Right lobe of liver (tissue), 4 donors: Measurements from ENCODE around the gene FGGY.

ENCODE experiments used
- POLR2A ChIP-seq: fragments of 450-650 bp; IDR thresholded peaks from one replicate; pipeline ENCODE4 v1.6.1; 2017; ENCODE audit warnings: antibody characterized with exemption, mild to moderate bottlenecking
- TF ChIP-seq, protein P1 (sequence below), 4 donors: fragments of 200-600 bp in 3 of 4; fragments of 450-650 bp in 1 of 4; IDR thresholded peaks; one replicate each; pipeline versions ENCODE4 v1.5.1 to v1.8.0; 2016 to 2022; ENCODE audit warnings: antibody characterized with exemption in 4 of 4, mild to moderate bottlenecking in 2 of 4
- donor health status: DM: no; HTN: no; CAD: no.
- donor health status: DM: no; HTN: no; CAD: no.
- donor health status: DM: no; HTN: yes; CAD: no.

DNA sequence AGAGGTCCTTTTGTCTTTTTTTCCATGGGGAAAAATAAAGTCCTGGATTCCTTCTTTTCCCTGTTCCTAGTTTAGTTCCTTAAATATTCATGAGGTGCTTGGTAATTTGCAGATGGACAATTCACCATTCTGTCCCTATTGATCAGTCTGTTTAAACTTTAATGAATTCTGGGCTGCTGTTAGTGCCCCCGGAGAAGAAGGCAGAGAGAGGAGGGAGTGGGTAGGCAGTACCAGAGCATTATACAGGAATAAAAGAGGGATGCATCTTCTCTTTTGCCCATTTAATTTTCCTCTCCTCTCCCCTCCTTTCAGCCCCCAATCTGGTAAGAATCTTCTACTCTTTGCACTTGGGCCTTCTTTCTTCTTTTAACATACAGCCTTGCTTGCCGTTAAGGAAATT, 25.9 kb downstream of the FGGY start:
- TF ChIP-seq, protein P1, sequence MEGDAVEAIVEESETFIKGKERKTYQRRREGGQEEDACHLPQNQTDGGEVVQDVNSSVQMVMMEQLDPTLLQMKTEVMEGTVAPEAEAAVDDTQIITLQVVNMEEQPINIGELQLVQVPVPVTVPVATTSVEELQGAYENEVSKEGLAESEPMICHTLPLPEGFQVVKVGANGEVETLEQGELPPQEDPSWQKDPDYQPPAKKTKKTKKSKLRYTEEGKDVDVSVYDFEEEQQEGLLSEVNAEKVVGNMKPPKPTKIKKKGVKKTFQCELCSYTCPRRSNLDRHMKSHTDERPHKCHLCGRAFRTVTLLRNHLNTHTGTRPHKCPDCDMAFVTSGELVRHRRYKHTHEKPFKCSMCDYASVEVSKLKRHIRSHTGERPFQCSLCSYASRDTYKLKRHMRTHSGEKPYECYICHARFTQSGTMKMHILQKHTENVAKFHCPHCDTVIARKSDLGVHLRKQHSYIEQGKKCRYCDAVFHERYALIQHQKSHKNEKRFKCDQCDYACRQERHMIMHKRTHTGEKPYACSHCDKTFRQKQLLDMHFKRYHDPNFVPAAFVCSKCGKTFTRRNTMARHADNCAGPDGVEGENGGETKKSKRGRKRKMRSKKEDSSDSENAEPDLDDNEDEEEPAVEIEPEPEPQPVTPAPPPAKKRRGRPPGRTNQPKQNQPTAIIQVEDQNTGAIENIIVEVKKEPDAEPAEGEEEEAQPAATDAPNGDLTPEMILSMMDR (IDR thresholded peaks at IDR 0.05) = no peak
- no peak for TF ChIP-seq POLR2A
